ENCODE data around the gene ITGB7.

The ITGB7 gene

DNA sequence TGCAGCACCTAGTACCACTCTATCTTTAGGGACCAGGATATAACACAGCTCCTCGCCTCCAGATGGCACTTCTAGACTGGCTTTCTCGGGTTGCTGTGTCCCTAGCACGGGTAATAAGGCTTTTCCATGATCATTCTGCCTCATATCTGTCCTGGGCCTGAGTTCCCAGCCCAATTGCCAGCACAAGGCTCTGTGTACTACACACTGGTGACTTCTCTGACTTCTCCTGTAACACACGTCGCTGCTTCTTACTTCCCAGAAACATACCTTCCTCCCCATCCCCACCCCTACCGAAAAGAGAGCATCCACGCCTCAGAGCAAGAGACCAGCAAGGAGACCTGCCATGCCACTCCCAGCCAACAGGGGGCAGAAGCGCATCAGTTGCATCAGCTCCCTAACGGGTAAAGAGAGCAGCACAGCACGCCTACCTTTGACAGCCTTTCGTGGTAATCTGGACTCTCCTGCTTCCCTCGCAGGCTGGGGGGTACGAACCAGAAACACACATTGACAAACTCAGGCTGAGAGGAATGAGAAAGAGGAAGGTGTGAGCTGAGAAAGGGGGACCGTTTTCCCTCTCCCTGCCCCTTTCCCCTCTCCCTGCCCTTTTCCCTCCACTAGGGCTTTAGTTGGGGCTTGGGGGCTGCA lies 47.7 kb downstream of the ITGB7 start:
- H2AFZ ChIP-seq (ENCODE audit: low read length) = peak overlapping the region; percentile 41
- no peak overlapping the region for H3K4me3 ChIP-seq (ENCODE audit: low read length)
- DNase-seq = peak; percentile 86
- H4K20me1 ChIP-seq (ENCODE audit: insufficient read depth, low read length) = no peaks in the 10 kb centered on the region
- H3K4me2 ChIP-seq (ENCODE audit: low read depth, low read length) = peak overlapping the region; percentile 35; the same call in 1 of the 2 replicates
- H3K27me3 ChIP-seq (replicated peaks; ENCODE audit: insufficient read depth, low read length) = no peaks in the 10 kb centered on the region
- no peaks in the 10 kb centered on the region for H3K9me2 ChIP-seq (replicated peaks; ENCODE audit: insufficient read depth, low read length)
- no peak overlapping the region for H3K9ac ChIP-seq (ENCODE audit: low read length)
- no peaks in the 10 kb centered on the region for H3K9me3 ChIP-seq (replicated peaks; ENCODE audit: insufficient read depth, low read length)
- H3K4me1 ChIP-seq (ENCODE audit: low read length) = peaks cover 7% of the 10 kb centered on the region; the same call in 1 of the 2 replicates
- TF ChIP-seq, protein P1, sequence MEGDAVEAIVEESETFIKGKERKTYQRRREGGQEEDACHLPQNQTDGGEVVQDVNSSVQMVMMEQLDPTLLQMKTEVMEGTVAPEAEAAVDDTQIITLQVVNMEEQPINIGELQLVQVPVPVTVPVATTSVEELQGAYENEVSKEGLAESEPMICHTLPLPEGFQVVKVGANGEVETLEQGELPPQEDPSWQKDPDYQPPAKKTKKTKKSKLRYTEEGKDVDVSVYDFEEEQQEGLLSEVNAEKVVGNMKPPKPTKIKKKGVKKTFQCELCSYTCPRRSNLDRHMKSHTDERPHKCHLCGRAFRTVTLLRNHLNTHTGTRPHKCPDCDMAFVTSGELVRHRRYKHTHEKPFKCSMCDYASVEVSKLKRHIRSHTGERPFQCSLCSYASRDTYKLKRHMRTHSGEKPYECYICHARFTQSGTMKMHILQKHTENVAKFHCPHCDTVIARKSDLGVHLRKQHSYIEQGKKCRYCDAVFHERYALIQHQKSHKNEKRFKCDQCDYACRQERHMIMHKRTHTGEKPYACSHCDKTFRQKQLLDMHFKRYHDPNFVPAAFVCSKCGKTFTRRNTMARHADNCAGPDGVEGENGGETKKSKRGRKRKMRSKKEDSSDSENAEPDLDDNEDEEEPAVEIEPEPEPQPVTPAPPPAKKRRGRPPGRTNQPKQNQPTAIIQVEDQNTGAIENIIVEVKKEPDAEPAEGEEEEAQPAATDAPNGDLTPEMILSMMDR (IDR thresholded peaks at IDR 0.05; ENCODE audit: low read length) = peak; percentile 99
- TF ChIP-seq EZH2 (optimal IDR thresholded peaks at IDR 0.05; ENCODE audit: low read depth, low read length) (no peak), EZH2phosphoT487 (IDR thresholded peaks at IDR 0.05; ENCODE audit: low read length) (no peak)
- no peaks in the 10 kb centered on the region for H3K79me2 ChIP-seq (ENCODE audit: low read length)
- 0 out of 2 replicates have a peak, but pooled peaks cover 5% of the 10 kb centered on the region for H3F3A ChIP-seq (ENCODE audit: insufficient read depth, low read length)
- no peak overlapping the region for H3K27ac ChIP-seq (ENCODE audit: low read length)
- no peaks in the 10 kb centered on the region for H3K36me3 ChIP-seq (replicated peaks; ENCODE audit: insufficient read depth, low read length)

DNA sequence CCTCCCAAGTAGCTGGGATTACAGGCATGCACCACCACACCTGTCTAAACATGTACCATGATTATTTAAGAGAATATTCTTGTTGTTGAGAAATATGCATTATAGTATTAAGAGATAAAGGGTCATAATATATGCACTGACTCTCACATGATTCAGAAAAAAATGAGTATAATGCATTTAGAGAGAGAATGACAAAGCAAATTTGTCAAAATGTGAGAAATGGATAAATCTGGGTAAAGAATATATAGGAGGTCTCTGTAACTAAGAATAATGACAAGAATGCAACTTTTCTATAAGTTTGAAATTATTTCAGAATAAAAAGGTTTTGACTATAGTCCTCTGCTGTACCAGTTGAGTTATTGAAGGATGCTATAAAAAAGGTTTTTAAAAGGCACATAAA lies 54.7 kb downstream of the ITGB7 start:
- no peaks in the 10 kb centered on the region for H3K9me3 ChIP-seq (replicated peaks; ENCODE audit: insufficient read depth, low read length)
- DNase-seq = no peak
- H3K9ac ChIP-seq (ENCODE audit: low read length) = no peak overlapping the region
- H3F3A ChIP-seq (ENCODE audit: insufficient read depth, low read length) = peaks cover 1% of the 10 kb centered on the region; the same call in 1 of the 2 replicates
- H3K27me3 ChIP-seq (replicated peaks; ENCODE audit: insufficient read depth, low read length) = no peaks in the 10 kb centered on the region
- H3K27ac ChIP-seq (ENCODE audit: low read length) = no peak overlapping the region
- H3K36me3 ChIP-seq (replicated peaks; ENCODE audit: insufficient read depth, low read length) = no peaks in the 10 kb centered on the region
- H2AFZ ChIP-seq (ENCODE audit: low read length) = no peak overlapping the region
- no peaks in the 10 kb centered on the region for H4K20me1 ChIP-seq (ENCODE audit: insufficient read depth, low read length)
- H3K4me1 ChIP-seq (ENCODE audit: low read length) = no peaks in the 10 kb centered on the region
- TF ChIP-seq EZH2phosphoT487 (IDR thresholded peaks at IDR 0.05; ENCODE audit: low read length) = no peak
- no peak for TF ChIP-seq EZH2 (optimal IDR thresholded peaks at IDR 0.05; ENCODE audit: low read depth, low read length)
- TF ChIP-seq, protein P1 (IDR thresholded peaks at IDR 0.05; ENCODE audit: low read length) = no peak
- no peaks in the 10 kb centered on the region for H3K9me2 ChIP-seq (replicated peaks; ENCODE audit: insufficient read depth, low read length)
- H3K4me2 ChIP-seq (ENCODE audit: low read depth, low read length) = no peak overlapping the region
- no peaks in the 10 kb centered on the region for H3K79me2 ChIP-seq (ENCODE audit: low read length)
- no peak overlapping the region for H3K4me3 ChIP-seq (ENCODE audit: low read length)

DNA sequence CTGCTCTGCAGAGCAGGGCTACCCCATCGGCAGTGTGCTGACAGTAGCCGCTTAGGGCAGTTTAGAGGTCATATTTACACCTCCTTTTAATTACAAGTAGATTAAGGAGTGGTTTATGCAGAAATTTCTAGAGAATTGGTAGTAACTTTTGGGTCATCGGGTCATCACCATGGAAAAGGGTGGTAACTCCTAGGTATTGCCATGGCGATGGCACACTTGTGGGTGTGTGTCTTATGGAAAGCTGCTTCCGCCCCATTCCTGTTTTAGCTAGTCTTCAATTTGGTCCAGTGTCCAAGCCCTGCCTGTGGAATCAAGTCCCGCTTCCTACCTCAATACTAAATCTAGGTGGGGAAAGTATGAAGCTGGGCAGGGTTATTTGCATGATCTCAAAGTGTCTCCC lies 56.0 kb downstream of the ITGB7 start:
- Histone ChIP-seq H3K9ac (ENCODE audit: low read length) (no peak overlapping the region), H2AFZ (ENCODE audit: low read length) (no peak overlapping the region), H3K4me2 (ENCODE audit: low read depth, low read length) (no peak overlapping the region), H3K27me3 (replicated peaks; ENCODE audit: insufficient read depth, low read length) (no peaks in the 10 kb centered on the region), H3F3A (ENCODE audit: insufficient read depth, low read length) (peaks cover 5% of the 10 kb centered on the region; the same call in 1 of the 2 replicates), H3K9me2 (replicated peaks; ENCODE audit: insufficient read depth, low read length) (no peaks in the 10 kb centered on the region), H3K4me3 (ENCODE audit: low read length) (no peak overlapping the region), H3K79me2 (ENCODE audit: low read length) (no peaks in the 10 kb centered on the region), H3K27ac (ENCODE audit: low read length) (no peak overlapping the region), H3K4me1 (ENCODE audit: low read length) (no peaks in the 10 kb centered on the region), H3K9me3 (replicated peaks; ENCODE audit: insufficient read depth, low read length) (no peaks in the 10 kb centered on the region), H4K20me1 (ENCODE audit: insufficient read depth, low read length) (no peaks in the 10 kb centered on the region), H3K36me3 (replicated peaks; ENCODE audit: insufficient read depth, low read length) (no peaks in the 10 kb centered on the region)
- no peak for DNase-seq
- no peak for TF ChIP-seq EZH2 (optimal IDR thresholded peaks at IDR 0.05; ENCODE audit: low read depth, low read length)

DNA sequence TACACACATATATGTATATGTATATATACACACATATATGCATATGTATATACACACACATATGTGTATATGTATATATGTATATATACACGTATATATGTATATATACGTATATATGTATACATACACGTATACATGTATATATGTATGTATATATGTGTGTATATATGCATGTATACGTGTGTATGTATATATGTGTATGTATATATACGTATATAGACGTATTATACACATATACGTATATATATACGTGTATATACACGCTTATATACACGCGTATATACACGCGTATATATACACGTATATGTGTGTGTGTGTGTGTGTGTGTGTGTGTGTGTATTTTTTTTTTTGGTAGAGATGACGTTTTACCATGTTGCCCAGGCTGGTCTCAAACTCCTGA lies 59.4 kb downstream of the ITGB7 start:
- Histone ChIP-seq H3F3A (ENCODE audit: insufficient read depth, low read length) (peaks cover 5% of the 10 kb centered on the region; the same call in 1 of the 2 replicates), H3K4me2 (ENCODE audit: low read depth, low read length) (no peak overlapping the region)
- no peak for TF ChIP-seq EZH2 (optimal IDR thresholded peaks at IDR 0.05; ENCODE audit: low read depth, low read length)
- no peak for TF ChIP-seq EZH2phosphoT487 (IDR thresholded peaks at IDR 0.05; ENCODE audit: low read length)
- TF ChIP-seq, protein P1 (IDR thresholded peaks at IDR 0.05; ENCODE audit: low read length) = no peak

More for the DNA sequence above, 59.4 kb downstream of the ITGB7 start:
- Histone ChIP-seq H3K27me3 (replicated peaks; ENCODE audit: insufficient read depth, low read length) (no peaks in the 10 kb centered on the region), H3K27ac (ENCODE audit: low read length) (no peak overlapping the region), H4K20me1 (ENCODE audit: insufficient read depth, low read length) (no peaks in the 10 kb centered on the region), H3K4me1 (ENCODE audit: low read length) (no peaks in the 10 kb centered on the region), H3K9ac (ENCODE audit: low read length) (no peak overlapping the region), H3K9me2 (replicated peaks; ENCODE audit: insufficient read depth, low read length) (no peaks in the 10 kb centered on the region), H2AFZ (ENCODE audit: low read length) (no peak overlapping the region), H3K4me3 (ENCODE audit: low read length) (no peak overlapping the region), H3K9me3 (replicated peaks; ENCODE audit: insufficient read depth, low read length) (no peaks in the 10 kb centered on the region), H3K79me2 (ENCODE audit: low read length) (no peaks in the 10 kb centered on the region), H3K36me3 (replicated peaks; ENCODE audit: insufficient read depth, low read length) (no peaks in the 10 kb centered on the region)
- DNase-seq = no peak

Measured in MM.1S (cell line).